PFSK-1 (cell line): ENCODE data around the gene CYP27A1.

Source experiments
- FOXP2 ChIP-seq: optimal IDR thresholded peaks from 2 replicates; pipeline ENCODE3; 2011; ENCODE audit warnings: borderline replicate concordance, control low read depth, inconsistent platforms; ENCODE audit not compliant: insufficient read depth; ENCODE audit errors: extremely low read length, extremely low read depth
- POLR2AphosphoS5 ChIP-seq: IDR thresholded peaks from 2 replicates; pipeline ENCODE4 v1.6.1; 2012; ENCODE audit warnings: low read depth, mild to moderate bottlenecking, control low read depth, low read length, moderate library complexity
- REST ChIP-seq, 2 experiments: IDR thresholded peaks; 2 replicates each; pipeline versions ENCODE4 v1.6.1 to v1.8.0; 2011 to 2012; ENCODE audit warnings: low read depth in 2 of 2, low read length in 2 of 2, control low read depth in 1 of 2, inconsistent platforms in 1 of 2, mild to moderate bottlenecking in 1 of 2, moderate library complexity in 1 of 2; ENCODE audit not compliant: insufficient read depth in 1 of 2
- SIN3A ChIP-seq: IDR thresholded peaks from 2 replicates; pipeline ENCODE4 v1.6.1; 2012; ENCODE audit warnings: mild to moderate bottlenecking, low read length, moderate library complexity, borderline replicate concordance; ENCODE audit not compliant: insufficient read depth
- TAF1 ChIP-seq: IDR thresholded peaks from 2 replicates; pipeline ENCODE4 v1.6.1; 2012; ENCODE audit warnings: low read length, control low read depth, borderline replicate concordance; ENCODE audit not compliant: insufficient read depth

CYP27A1 gene

GRCh38 chr2:218815244-218815637 is 33.3 kb downstream of the CYP27A1 start:
- TF ChIP-seq TAF1 (no peak), SIN3A (no peak), FOXP2 (no peak), POLR2AphosphoS5 (no peak), REST (IDR thresholded peaks at IDR 0.05; ENCODE audit: insufficient read depth in 1 of 2, low read depth in 2 of 2, low read length in 2 of 2) (no peak)

GRCh38 chr2:218815649-218816048 is 33.7 kb downstream of the CYP27A1 start:
- no peak for TF ChIP-seq TAF1
- no peak for TF ChIP-seq REST (IDR thresholded peaks at IDR 0.05; ENCODE audit: insufficient read depth in 1 of 2, low read depth in 2 of 2, low read length in 2 of 2)
- TF ChIP-seq SIN3A, result no peak
- TF ChIP-seq FOXP2, result no peak
- no peak for TF ChIP-seq POLR2AphosphoS5

DNA sequence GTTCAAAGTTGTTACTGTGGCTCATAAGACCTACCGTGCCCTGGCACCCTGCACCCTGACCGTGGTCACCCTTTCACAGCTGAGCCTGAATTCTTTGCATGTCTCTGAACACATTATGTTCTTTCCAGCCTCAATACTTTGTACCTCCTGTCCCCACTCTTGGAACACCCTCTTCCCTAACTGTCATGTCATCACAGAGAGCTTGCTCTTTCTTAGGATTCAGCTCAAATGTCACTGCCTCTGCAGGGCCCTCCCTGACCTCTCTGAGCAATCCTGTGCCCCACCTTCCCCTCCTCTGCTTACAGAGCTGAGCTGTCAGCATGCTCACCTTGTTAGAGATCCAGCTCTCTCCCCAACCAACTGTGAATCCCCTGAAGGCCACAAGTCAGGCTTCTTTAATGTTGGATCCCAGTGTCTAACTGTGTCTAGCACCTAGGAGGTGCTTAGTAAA is 34.6 kb downstream of the CYP27A1 start:
- TF ChIP-seq POLR2AphosphoS5 (no peak), SIN3A (no peak), FOXP2 (no peak), REST (IDR thresholded peaks at IDR 0.05; ENCODE audit: insufficient read depth in 1 of 2, low read depth in 2 of 2, low read length in 2 of 2) (no peak), TAF1 (no peak)

DNA sequence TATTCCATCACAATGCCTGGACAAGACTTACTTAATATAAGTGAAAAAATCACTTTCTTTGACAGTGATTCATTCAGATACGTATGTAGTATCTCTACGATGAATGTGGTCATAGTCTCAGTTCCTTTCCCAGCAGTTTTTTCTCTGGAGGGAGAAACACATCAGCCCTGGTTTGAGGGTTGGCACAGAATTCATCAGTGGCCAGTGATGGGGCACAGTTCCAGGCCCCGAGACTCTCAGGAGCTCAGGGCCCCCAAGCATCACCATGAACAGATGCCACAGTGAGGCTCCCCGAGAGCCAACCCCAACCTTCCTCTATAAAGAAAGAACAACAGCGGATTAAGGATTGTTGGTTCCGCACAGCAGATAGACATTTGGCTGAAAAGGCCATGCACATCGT is 37.1 kb downstream of the CYP27A1 start:
- TF ChIP-seq SIN3A (no peak), POLR2AphosphoS5 (no peak), FOXP2 (no peak), REST (IDR thresholded peaks at IDR 0.05; ENCODE audit: insufficient read depth in 1 of 2, low read depth in 2 of 2, low read length in 2 of 2) (no peak), TAF1 (no peak)

DNA sequence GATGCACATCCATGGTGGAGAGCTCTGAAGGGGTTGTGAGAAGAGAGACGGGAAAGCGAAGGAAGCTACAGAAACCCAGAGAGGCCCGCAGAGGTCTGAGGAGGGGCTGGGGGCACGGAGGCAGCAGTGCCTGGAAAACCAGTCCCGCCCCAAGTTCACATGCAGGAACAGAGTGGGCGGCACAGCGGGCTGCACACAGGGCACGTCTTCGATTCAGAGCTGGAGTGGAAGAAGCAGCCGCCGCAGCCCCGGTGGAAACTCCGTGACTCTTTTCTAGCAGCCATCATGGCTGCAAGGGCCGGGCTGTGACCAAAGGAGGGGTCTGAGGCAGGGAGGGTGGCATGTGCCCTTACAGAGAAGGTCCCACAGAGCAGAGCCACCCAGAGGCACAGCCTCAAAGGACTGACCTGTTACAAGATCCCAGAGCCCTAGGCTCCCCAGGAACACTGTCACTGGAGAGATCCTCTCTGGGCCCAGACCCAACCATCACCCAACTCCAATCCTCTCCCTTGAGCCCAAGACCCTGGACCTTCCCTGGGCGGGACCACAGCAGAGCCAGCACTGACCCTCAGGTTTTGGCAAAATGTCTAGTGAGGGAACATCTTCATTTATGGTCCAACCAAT is 38.9 kb downstream of the CYP27A1 start:
- TF ChIP-seq POLR2AphosphoS5 (no peak), REST (IDR thresholded peaks at IDR 0.05; ENCODE audit: insufficient read depth in 1 of 2, low read depth in 2 of 2, low read length in 2 of 2) (no peak), SIN3A (no peak), FOXP2 (no peak), TAF1 (no peak)
